ENCODE measurements around the gene PC. TPM values are rescaled to one million over a fixed set of nuclear protein-coding genes. Genes with fewer than 3 reads are reported as not detected.

PC gene
- total and polyA plus RNA-seq, 9 of the 15 experiments (the other 6 are each of a cell fraction or from before 2014, with no cell fraction given), result 0.94 to 38.0 (median 8.7) TPM

GRCh38 chr11:66950112-66950535, 8.1 kb downstream of the PC start (continued):
- TF ChIP-seq ZNF318 (IDR thresholded peaks at IDR 0.05; ENCODE audit: borderline replicate concordance in 1 of 2, low read depth in 1 of 2), result peak in 1 of 2 experiments; percentile 93; a peak in 2 of 4 replicates
- peak; percentile 93 for TF ChIP-seq ZNF316 (IDR thresholded peaks at IDR 0.05)
- TF ChIP-seq MEIS2 (IDR thresholded peaks at IDR 0.05; ENCODE audit: partially characterized antibody), result peak; percentile 78
- peak; percentile 98 for TF ChIP-seq BACH1 (tag; IDR thresholded peaks at IDR 0.05)
- TF ChIP-seq NRF1 (conservative IDR thresholded peaks at IDR 0.05 in 1 of 2, IDR thresholded peaks at IDR 0.05 in 1 of 2), result 0 out of 4 replicates have a peak, but pooled peaks have one; percentile 14 to 19
- no peak for TF ChIP-seq YBX1 (IDR thresholded peaks at IDR 0.05)
- peak; percentile 90 for TF ChIP-seq FOSL1 (tag; conservative IDR thresholded peaks at IDR 0.05)
- 0 out of 2 replicates have a peak, but pooled peaks have one; percentile 31 for TF ChIP-seq CXXC5 (CRISPR knock-in tag; IDR thresholded peaks at IDR 0.05)
- peak; percentile 87 for TF ChIP-seq MTA3 (IDR thresholded peaks at IDR 0.05; ENCODE audit: borderline replicate concordance)
- TF ChIP-seq CREB1 (IDR thresholded peaks at IDR 0.05), result peak; percentile 91
- peak; percentile 89 for TF ChIP-seq CREB1 (CRISPR knock-in tag; IDR thresholded peaks at IDR 0.05)
- TF ChIP-seq, protein P1, sequence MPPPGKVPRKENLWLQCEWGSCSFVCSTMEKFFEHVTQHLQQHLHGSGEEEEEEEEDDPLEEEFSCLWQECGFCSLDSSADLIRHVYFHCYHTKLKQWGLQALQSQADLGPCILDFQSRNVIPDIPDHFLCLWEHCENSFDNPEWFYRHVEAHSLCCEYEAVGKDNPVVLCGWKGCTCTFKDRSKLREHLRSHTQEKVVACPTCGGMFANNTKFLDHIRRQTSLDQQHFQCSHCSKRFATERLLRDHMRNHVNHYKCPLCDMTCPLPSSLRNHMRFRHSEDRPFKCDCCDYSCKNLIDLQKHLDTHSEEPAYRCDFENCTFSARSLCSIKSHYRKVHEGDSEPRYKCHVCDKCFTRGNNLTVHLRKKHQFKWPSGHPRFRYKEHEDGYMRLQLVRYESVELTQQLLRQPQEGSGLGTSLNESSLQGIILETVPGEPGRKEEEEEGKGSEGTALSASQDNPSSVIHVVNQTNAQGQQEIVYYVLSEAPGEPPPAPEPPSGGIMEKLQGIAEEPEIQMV (tag; conservative IDR thresholded peaks at IDR 0.05; ENCODE audit: low read depth), result 0 out of 2 replicates have a peak, but pooled peaks have one; percentile 9
- peak; percentile 69; the same call in 1 of the 2 replicates for TF ChIP-seq KHSRP (IDR thresholded peaks at IDR 0.05)
- 0 out of 2 replicates have a peak, but pooled peaks have one; percentile 64 for TF ChIP-seq SMARCE1 (IDR thresholded peaks at IDR 0.05)
- no peak for TF ChIP-seq HDGF (IDR thresholded peaks at IDR 0.05)
- peak; percentile 54 for TF ChIP-seq EP400 (IDR thresholded peaks at IDR 0.05)
- no peak for TF ChIP-seq ZFP30 (CRISPR knock-in tag; IDR thresholded peaks at IDR 0.05; ENCODE audit: borderline replicate concordance)
- TF ChIP-seq DPF2 (IDR thresholded peaks at IDR 0.05), result peak; percentile 66
- peak; percentile 93 for TF ChIP-seq C11orf30 (IDR thresholded peaks at IDR 0.05; ENCODE audit: low read depth)
- TF ChIP-seq ZBED1 (IDR thresholded peaks at IDR 0.05), result no peak
- 0 out of 4 replicates have a peak, but pooled peaks of 1 of the 2 experiments have one; percentile 29 for TF ChIP-seq FOXK2 (conservative IDR thresholded peaks at IDR 0.05 in 1 of 2, IDR thresholded peaks at IDR 0.05 in 1 of 2; ENCODE audit: low read depth in 2 of 2)
- TF ChIP-seq ELF2 (CRISPR knock-in tag; IDR thresholded peaks at IDR 0.05), result no peak
- no peak for TF ChIP-seq GTF2F1 (IDR thresholded peaks at IDR 0.05; ENCODE audit: low read depth, low read length)
